ENCODE data around the gene SRSF8. TPM values are rescaled to one million over a fixed set of nuclear protein-coding genes. Genes with fewer than 3 reads are reported as not detected.
"Not testable (repeated sequence)": the region's sequence is repeated elsewhere in the genome, so short reads cannot be mapped to it uniquely, and the experiment has no call there.

Gene SRSF8
- total RNA-seq, 1 donor from 2014 or later = 40.4 TPM

DNA sequence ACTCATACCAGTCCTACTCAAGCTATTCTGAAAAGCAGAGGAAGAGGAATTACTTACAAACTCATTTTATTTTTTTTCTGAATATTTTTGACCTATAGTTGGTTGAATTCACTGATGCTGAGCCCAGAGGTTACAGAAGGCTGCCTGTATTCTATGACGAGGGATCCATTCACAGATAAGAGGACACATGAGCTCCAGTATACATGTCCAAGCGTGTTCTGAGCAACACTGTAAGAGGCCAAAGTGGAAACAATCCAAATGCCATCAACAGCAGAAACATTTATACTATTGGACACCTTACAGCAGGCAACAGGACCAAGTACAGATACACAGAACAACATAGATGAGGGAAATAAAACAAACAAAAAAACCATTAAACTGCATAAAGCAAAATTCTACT is 31.4 kb upstream of the SRSF8 start:
- TF ChIP-seq, protein P1, sequence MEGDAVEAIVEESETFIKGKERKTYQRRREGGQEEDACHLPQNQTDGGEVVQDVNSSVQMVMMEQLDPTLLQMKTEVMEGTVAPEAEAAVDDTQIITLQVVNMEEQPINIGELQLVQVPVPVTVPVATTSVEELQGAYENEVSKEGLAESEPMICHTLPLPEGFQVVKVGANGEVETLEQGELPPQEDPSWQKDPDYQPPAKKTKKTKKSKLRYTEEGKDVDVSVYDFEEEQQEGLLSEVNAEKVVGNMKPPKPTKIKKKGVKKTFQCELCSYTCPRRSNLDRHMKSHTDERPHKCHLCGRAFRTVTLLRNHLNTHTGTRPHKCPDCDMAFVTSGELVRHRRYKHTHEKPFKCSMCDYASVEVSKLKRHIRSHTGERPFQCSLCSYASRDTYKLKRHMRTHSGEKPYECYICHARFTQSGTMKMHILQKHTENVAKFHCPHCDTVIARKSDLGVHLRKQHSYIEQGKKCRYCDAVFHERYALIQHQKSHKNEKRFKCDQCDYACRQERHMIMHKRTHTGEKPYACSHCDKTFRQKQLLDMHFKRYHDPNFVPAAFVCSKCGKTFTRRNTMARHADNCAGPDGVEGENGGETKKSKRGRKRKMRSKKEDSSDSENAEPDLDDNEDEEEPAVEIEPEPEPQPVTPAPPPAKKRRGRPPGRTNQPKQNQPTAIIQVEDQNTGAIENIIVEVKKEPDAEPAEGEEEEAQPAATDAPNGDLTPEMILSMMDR (conservative IDR thresholded peaks at IDR 0.05) = no peak
- H3K27me3 Mint-ChIP-seq (ENCODE audit: low read depth) = no peaks in the 10 kb centered on the region
- no peaks in the 10 kb centered on the region for H3K9me3 Mint-ChIP-seq
- no peak overlapping the region for H3K4me3 Mint-ChIP-seq
- no peaks in the 10 kb centered on the region for H3K36me3 Mint-ChIP-seq (ENCODE audit: low read depth)
- no peak overlapping the region for H3K27ac Mint-ChIP-seq (ENCODE audit: unreplicated experiment)
- no peaks in the 10 kb centered on the region for H3K4me1 Mint-ChIP-seq
- no peak for DNase-seq (ENCODE audit: low read depth, low spot score)

DNA sequence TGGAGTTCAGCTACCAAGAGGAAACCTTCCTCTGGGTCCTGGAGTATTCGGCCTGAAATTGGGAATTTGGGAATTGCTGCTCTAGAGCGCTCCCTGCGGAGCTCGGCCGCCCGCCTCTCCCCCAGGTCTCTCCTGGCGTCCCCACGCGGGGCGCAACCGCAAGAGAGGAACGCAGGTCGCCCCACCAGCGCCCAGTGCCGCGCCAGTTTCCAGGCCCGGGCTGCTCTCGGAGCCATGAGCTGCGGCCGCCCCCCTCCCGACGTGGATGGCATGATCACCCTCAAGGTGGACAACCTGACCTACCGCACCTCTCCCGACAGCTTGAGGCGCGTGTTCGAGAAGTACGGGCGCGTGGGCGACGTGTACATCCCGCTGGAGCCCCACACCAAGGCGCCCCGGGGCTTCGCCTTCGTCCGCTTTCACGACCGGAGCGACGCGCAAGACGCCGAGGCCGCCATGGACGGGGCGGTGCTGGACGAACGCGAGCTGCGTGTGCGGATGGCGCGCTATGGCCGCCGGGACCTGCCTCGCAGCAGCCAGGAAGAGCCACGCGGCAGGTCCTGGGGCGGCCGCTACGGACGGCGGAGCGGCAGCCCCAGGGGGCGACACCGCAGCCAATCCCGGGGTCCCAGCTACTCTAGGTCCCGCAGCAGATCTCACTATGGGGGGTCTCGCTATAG is 29.2 kb upstream of the SRSF8 start:
- H3K4me3 Mint-ChIP-seq; H3K27me3 Mint-ChIP-seq (ENCODE audit: low read depth); H3K9me3 Mint-ChIP-seq; H3K36me3 Mint-ChIP-seq (ENCODE audit: low read depth); H3K4me1 Mint-ChIP-seq; H3K27ac Mint-ChIP-seq (ENCODE audit: unreplicated experiment); DNase-seq (ENCODE audit: low read depth, low spot score): not testable (repeated sequence)

DNA sequence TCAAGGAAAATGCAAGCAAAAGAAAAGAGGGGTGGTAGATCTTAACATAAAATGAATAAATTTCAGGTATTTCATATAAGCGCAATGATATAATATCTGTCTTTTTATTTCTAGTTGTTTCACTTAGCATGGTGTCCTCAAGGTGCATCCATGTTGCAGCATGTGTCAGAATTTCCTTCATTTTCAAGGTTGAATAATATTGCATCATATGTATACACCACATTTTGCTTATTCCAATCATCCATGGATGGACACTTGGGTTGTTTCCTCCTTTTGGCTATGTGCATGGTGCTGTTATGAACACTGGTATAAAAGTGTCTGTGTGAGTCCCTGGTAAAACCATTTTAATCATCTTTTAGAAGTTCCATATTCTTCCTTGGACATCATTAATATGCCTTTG is 24.5 kb upstream of the SRSF8 start:
- no peaks in the 10 kb centered on the region for H3K27me3 Mint-ChIP-seq (ENCODE audit: low read depth)
- H3K36me3 Mint-ChIP-seq (ENCODE audit: low read depth) = no peaks in the 10 kb centered on the region
- TF ChIP-seq, protein P1 (conservative IDR thresholded peaks at IDR 0.05) = no peak
- no peak overlapping the region for H3K27ac Mint-ChIP-seq (ENCODE audit: unreplicated experiment)
- H3K4me3 Mint-ChIP-seq = no peak overlapping the region
- H3K9me3 Mint-ChIP-seq = no peaks in the 10 kb centered on the region
- peaks cover 18% of the 10 kb centered on the region for H3K4me1 Mint-ChIP-seq
- DNase-seq (ENCODE audit: low read depth, low spot score) = no peak

DNA sequence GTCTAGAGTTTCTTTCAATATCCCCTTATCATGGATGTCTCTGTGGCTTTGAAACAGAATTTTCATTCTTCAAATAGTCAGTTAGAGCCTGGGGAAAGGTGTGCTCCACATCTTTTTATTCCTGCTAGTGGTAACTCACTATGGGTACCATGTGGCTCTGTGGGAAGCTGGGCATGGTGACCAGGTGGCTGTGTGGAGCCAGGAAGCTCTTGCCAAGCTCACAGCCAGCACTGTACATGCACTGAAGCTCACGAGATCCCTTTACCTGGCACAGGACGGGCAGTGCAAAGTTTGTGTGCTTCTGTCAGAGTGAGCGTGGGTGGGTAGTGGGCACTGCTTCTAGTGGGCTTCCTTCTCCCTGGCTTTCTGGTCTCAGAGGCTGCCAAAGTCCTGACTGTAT is 23.8 kb upstream of the SRSF8 start:
- no peak for DNase-seq (ENCODE audit: low read depth, low spot score)
- no peaks in the 10 kb centered on the region for H3K9me3 Mint-ChIP-seq
- no peak overlapping the region for H3K4me3 Mint-ChIP-seq
- TF ChIP-seq, protein P1 (conservative IDR thresholded peaks at IDR 0.05) = no peak
- no peaks in the 10 kb centered on the region for H3K27me3 Mint-ChIP-seq (ENCODE audit: low read depth)
- no peaks in the 10 kb centered on the region for H3K36me3 Mint-ChIP-seq (ENCODE audit: low read depth)
- H3K4me1 Mint-ChIP-seq = peaks cover 18% of the 10 kb centered on the region
- no peak overlapping the region for H3K27ac Mint-ChIP-seq (ENCODE audit: unreplicated experiment)

DNA sequence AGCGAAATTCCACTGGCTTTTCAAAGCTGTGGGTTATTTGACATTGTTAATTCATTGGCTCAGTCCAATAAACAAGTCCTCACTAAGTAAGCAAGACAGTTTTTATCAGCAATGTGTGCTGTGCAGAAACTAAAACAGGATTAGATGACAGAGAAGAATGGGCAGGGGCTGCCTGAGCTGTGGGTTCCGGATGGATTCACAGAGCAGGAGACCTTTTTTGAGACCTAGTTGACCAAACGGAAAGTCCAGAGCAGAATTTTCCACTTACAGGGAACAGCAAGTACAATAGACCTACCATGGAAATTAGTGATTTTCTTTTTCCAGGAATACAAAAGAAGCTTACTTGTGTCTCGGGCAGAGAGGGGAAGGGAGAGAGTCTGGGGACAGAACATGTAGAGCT is 22.7 kb upstream of the SRSF8 start:
- TF ChIP-seq, protein P1 (conservative IDR thresholded peaks at IDR 0.05) = no peak
- Mint-ChIP-seq H3K9me3 (no peaks in the 10 kb centered on the region), H3K27me3 (ENCODE audit: low read depth) (no peaks in the 10 kb centered on the region), H3K4me3 (no peak overlapping the region), H3K27ac (ENCODE audit: unreplicated experiment) (no peak overlapping the region), H3K4me1 (peaks cover 18% of the 10 kb centered on the region), H3K36me3 (ENCODE audit: low read depth) (no peaks in the 10 kb centered on the region)
- DNase-seq (ENCODE audit: low read depth, low spot score) = no peak

DNA sequence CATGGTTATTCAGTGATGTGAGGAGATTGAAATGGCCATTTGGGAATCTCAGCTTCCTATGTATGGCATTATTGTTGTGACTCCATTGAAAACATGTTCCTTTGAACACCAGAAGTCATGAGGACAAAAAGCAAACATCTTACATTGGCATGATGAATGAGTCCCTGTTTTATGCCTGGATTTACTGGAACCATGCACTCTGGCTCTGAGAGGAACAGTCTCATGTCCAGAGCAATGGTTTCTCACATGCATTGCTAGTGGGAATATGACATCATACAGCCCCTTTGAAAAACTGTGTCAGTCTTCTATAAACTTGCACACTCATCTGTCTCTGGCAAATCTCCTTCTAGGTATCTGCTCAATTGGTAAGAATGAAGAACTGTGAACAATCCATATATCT is 20.9 kb upstream of the SRSF8 start:
- Mint-ChIP-seq H3K4me1 (peaks cover 18% of the 10 kb centered on the region), H3K36me3 (ENCODE audit: low read depth) (no peaks in the 10 kb centered on the region), H3K27ac (ENCODE audit: unreplicated experiment) (no peak overlapping the region), H3K4me3 (no peak overlapping the region), H3K27me3 (ENCODE audit: low read depth) (no peaks in the 10 kb centered on the region), H3K9me3 (no peaks in the 10 kb centered on the region)
- no peak for DNase-seq (ENCODE audit: low read depth, low spot score)
- TF ChIP-seq, protein P1 (conservative IDR thresholded peaks at IDR 0.05) = no peak

DNA sequence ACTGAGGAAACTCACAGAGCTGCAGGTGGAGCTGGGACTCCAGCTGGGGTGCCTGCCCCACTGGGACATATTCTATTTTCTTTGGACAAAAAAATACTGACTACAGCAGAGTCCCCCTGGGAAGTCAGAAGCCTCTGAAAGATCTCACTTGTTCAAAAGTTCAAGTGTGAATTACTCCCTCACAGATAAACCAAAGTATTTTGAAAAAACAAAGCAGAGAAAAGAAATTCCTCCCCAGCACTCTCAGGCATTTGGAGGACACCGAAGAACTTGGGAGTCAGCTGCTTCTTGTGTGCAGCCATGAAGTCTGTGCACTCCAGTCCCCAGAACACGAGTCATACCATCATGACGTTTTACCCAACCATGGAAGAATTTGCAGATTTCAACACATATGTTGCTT is 17.6 kb upstream of the SRSF8 start, which contains the start of gene KDM4F:
TSS of gene KDM4F (plus strand) at position 301 of the 400 bp plus-strand sequence.
- H3K4me3 Mint-ChIP-seq; H3K36me3 Mint-ChIP-seq (ENCODE audit: low read depth); H3K9me3 Mint-ChIP-seq; DNase-seq (ENCODE audit: low read depth, low spot score); H3K27ac Mint-ChIP-seq (ENCODE audit: unreplicated experiment); H3K27me3 Mint-ChIP-seq (ENCODE audit: low read depth): not testable (repeated sequence)
- peaks cover 15% of the 10 kb centered on the region for H3K4me1 Mint-ChIP-seq

Data from neural crest cell (in vitro differentiated cells).